Endodermal cell (in vitro differentiated cells): ENCODE measurements around the gene NOP53. TPM values are rescaled to one million over a fixed set of nuclear protein-coding genes. Genes with fewer than 3 reads are reported as not detected.
"Not testable (repeated sequence)": the region's sequence is repeated elsewhere in the genome, so short reads cannot be mapped to it uniquely, and the experiment has no call there.

Experiments used
- DNase-seq: peaks from one replicate; pipeline ENCODE4 v3.0.0-alpha.2; 2017
- H3K27ac ChIP-seq: 2 replicates; pipeline ENCODE4 v1.5.1; 2013; ENCODE audit warnings: mild to moderate bottlenecking, low read depth, low read length, moderate library complexity
- H3K27me3 ChIP-seq: 2 replicates; pipeline ENCODE4 v1.6.1; 2013; ENCODE audit warnings: mild to moderate bottlenecking, low read length, moderate library complexity; ENCODE audit not compliant: insufficient read depth, control insufficient read depth, poor library complexity, severe bottlenecking
- H3K36me3 ChIP-seq: 2 replicates; pipeline ENCODE4 v1.7.0; 2013; ENCODE audit warnings: mild to moderate bottlenecking, low read length, moderate library complexity; ENCODE audit not compliant: control insufficient read depth, insufficient read depth
- H3K4me1 ChIP-seq: one replicate; pipeline ENCODE4 v1.7.0; 2013; ENCODE audit warnings: low read length; ENCODE audit not compliant: control insufficient read depth, insufficient read depth
- H3K4me3 ChIP-seq: 2 replicates; pipeline ENCODE4 v1.5.1; 2013; ENCODE audit warnings: mild to moderate bottlenecking, low read length, moderate library complexity
- H3K9ac ChIP-seq: 2 replicates; pipeline ENCODE4 v1.6.1; 2013; ENCODE audit warnings: mild to moderate bottlenecking, low read length, moderate library complexity; ENCODE audit not compliant: poor library complexity, severe bottlenecking; ENCODE audit errors: extremely low read depth
- H3K9me3 ChIP-seq: 2 replicates; pipeline ENCODE4 v1.6.1; 2013; ENCODE audit warnings: mild to moderate bottlenecking, low read length, moderate library complexity; ENCODE audit not compliant: control insufficient read depth
- H3K27ac Mint-ChIP-seq: 2 replicates; pipeline ENCODE4 v1.8.0; 2020; ENCODE audit warnings: mixed read lengths
- H3K27me3 Mint-ChIP-seq: 2 replicates; pipeline ENCODE4 v1.8.0; 2021; ENCODE audit warnings: mild to moderate bottlenecking, mixed read lengths; ENCODE audit not compliant: insufficient read depth
- H3K36me3 Mint-ChIP-seq: 2 replicates; pipeline ENCODE4 v1.8.0; 2020; ENCODE audit warnings: low read depth, mixed read lengths
- H3K4me1 Mint-ChIP-seq: 2 replicates; pipeline ENCODE4 v1.8.0; 2020; ENCODE audit warnings: mixed read lengths
- H3K4me3 Mint-ChIP-seq: 2 replicates; pipeline ENCODE4 v1.8.0; 2020; ENCODE audit warnings: mild to moderate bottlenecking, moderate library complexity, mixed read lengths
- H3K9me3 Mint-ChIP-seq: 2 replicates; pipeline ENCODE4 v1.8.0; 2020; ENCODE audit warnings: mild to moderate bottlenecking, mixed read lengths
- WGBS, 2 experiments: methylation state at CpG; one replicate each; pipeline versions ENCODE4 v1.1.5 to v1.1.7; 2013; ENCODE audit warnings: missing lambda C conversion rate in 2 of 2, mixed read lengths in 1 of 2; ENCODE audit not compliant: insufficient coverage in 1 of 2, insufficient read length in 1 of 2; 5-methylcytosine and 5-hydroxymethylcytosine counted together
- total RNA-seq, 2 donors: library from RNA; stranded (reverse); fragmentation: NEBNext Ultra II Directional in 1 of 2; extraction: Animal tissue kit (Norgen Biotek cat#: 25700) in 1 of 2; gene quantifications; 2 replicates in 1 of 2; 3 replicates in 1 of 2; pipeline ENCODE4 v1.2.1, GENCODE V29; 2021
- TF ChIP-seq, protein P1 (sequence below): fragments of 200-600 bp; sonication (generic); conservative IDR thresholded peaks from 2 replicates; pipeline ENCODE4 v1.5.0; 2021; ENCODE audit warnings: antibody characterized with exemption, mild to moderate bottlenecking

NOP53 gene
- total RNA-seq, 2 donors from 2014 or later = 190 to 258 TPM

DNA sequence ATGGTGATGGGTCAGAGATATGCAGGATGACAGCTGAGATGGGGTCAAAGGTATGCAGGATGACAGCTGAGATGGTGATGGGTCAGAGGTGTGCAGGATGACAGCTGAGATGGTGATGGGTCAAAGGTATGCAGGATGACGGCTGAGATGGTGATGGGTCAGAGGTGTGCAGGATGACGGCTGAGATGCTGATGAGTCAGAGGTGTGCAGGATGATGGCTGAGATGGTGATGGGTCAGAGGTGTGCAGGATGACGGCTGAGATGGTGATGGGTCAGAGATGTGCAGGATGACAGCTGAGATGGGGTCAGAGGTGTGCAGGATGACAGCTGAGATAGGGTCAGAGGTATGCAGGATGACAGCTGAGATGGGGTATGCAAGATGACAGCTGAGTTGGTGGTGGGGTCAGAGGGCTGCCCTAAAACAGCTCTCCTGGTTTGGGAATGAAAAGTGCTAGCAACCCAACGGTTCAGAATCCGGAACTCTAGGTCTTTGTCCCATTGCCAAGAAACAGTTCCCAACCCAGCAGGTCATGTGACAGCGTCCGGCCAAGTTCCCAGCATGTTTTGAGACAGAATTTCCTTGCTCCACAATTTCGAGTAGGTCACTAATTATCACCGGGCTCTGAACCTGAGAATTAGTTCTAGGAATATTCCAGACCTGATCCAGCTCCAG lies 36.4 kb downstream of the NOP53 start:
- Histone ChIP-seq H3K4me1 (no peaks in the 10 kb centered on the region), H3K9ac (no peak overlapping the region), H3K27ac (no peak overlapping the region), H3K36me3 (peaks cover 51% of the 10 kb centered on the region), H3K9me3 (no peaks in the 10 kb centered on the region), H3K27me3 (no peaks in the 10 kb centered on the region), H3K4me3 (no peak overlapping the region)
- TF ChIP-seq, protein P1, sequence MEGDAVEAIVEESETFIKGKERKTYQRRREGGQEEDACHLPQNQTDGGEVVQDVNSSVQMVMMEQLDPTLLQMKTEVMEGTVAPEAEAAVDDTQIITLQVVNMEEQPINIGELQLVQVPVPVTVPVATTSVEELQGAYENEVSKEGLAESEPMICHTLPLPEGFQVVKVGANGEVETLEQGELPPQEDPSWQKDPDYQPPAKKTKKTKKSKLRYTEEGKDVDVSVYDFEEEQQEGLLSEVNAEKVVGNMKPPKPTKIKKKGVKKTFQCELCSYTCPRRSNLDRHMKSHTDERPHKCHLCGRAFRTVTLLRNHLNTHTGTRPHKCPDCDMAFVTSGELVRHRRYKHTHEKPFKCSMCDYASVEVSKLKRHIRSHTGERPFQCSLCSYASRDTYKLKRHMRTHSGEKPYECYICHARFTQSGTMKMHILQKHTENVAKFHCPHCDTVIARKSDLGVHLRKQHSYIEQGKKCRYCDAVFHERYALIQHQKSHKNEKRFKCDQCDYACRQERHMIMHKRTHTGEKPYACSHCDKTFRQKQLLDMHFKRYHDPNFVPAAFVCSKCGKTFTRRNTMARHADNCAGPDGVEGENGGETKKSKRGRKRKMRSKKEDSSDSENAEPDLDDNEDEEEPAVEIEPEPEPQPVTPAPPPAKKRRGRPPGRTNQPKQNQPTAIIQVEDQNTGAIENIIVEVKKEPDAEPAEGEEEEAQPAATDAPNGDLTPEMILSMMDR = no peak
- DNase-seq = no peak
- Mint-ChIP-seq H3K36me3 (peaks cover 52% of the 10 kb centered on the region), H3K4me3 (no peak overlapping the region), H3K9me3 (no peaks in the 10 kb centered on the region), H3K27me3 (no peaks in the 10 kb centered on the region), H3K27ac (no peak overlapping the region), H3K4me1 (peaks cover 16% of the 10 kb centered on the region)
- WGBS, 2 experiments = 90 to 93% methylated on average over 9 of the region's 9 CpGs

DNA sequence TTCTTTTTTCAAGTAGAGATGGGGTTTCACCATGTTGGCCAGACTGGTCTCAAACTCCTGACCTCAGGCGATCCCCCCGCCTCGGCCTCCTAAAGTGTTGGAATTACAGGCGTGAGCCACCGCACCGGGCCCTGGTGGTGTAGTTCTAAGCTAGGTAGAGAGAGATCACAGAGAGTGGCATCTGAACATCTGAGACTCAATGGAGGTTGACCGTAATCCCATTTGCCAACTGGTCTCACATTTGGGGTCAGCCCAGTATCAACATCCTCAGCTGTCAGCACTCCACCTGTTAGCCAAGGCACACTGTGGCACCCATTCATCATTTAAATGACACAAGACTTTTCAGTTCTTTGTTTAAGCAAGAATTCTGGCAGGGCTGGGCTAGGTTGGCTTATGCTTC lies 41.2 kb downstream of the NOP53 start:
- Mint-ChIP-seq H3K27me3 (no peaks in the 10 kb centered on the region), H3K27ac (no peak overlapping the region), H3K4me1 (peaks cover 2% of the 10 kb centered on the region), H3K36me3 (peaks cover 40% of the 10 kb centered on the region), H3K9me3 (no peaks in the 10 kb centered on the region), H3K4me3 (no peak overlapping the region)
- Histone ChIP-seq H3K9me3 (no peaks in the 10 kb centered on the region), H3K27me3 (no peaks in the 10 kb centered on the region), H3K4me1 (no peaks in the 10 kb centered on the region), H3K4me3 (no peak overlapping the region), H3K36me3 (peaks cover 37% of the 10 kb centered on the region), H3K9ac (no peak overlapping the region), H3K27ac (no peak overlapping the region)
- no peak for DNase-seq
- WGBS, 2 experiments = 96% methylated on average over 7 of the region's 7 CpGs
- TF ChIP-seq, protein P1 = no peak

DNA sequence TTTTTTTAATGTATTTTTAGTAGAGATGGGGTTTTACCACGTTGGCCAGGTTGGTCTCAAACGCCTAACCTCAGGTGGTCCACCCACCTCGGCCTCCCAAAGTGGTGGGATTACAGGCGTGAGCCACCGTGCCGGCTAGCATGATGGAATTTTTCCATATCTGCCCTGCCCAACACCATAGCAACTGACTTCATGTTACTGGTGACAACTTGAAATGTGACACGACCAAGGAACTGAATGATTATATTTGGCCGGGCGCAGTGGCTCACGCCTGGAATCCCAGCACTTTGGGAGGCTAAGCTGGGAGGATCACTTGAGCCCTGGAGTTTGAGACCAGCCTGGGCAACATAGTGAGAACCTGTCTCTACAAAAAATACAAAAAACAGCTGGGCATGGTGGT lies 42.0 kb downstream of the NOP53 start:
- not testable (repeated sequence) for H3K9me3 ChIP-seq, H3K4me1 Mint-ChIP-seq, H3K9ac ChIP-seq, H3K9me3 Mint-ChIP-seq, H3K27me3 Mint-ChIP-seq, DNase-seq, H3K4me3 ChIP-seq, H3K27ac ChIP-seq, H3K4me1 ChIP-seq, H3K27ac Mint-ChIP-seq, H3K4me3 Mint-ChIP-seq, H3K27me3 ChIP-seq
- H3K36me3 ChIP-seq = peaks cover 29% of the 10 kb centered on the region
- 92 to 94% methylated on average over 9 to 10 of the region's 10 CpGs for WGBS, 2 experiments
- H3K36me3 Mint-ChIP-seq = peaks cover 33% of the 10 kb centered on the region

DNA sequence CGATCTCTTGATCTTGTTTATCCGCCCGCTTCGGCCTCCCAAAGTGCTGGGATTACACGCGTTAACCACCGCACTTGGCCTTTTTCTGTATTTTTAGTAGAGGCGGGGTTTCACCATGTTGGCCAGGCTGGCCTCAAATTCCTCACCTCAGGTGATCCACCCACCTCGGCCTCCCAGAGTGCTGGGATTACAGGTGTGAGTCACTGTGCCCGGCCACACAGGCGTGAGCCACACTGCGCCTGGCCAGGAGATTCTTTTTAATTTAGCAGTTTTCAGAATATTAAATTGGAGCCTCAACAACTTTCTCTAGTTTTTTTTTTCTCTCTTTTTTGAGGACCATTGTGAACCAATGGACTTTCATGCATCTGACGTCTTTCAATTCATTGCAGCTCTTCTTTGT lies 44.5 kb downstream of the NOP53 start:
- H3K4me3 Mint-ChIP-seq = peak overlapping the region; percentile 30
- H3K27ac ChIP-seq, H3K4me3 ChIP-seq, H3K27me3 Mint-ChIP-seq, H3K27me3 ChIP-seq, H3K9me3 Mint-ChIP-seq, H3K9me3 ChIP-seq, H3K4me1 Mint-ChIP-seq, H3K4me1 ChIP-seq: not testable (repeated sequence)
- peaks cover 11% of the 10 kb centered on the region for H3K36me3 Mint-ChIP-seq
- DNase-seq = peak; percentile 71
- H3K27ac Mint-ChIP-seq = peak overlapping the region; percentile 92
- H3K9ac ChIP-seq = peak overlapping the region; percentile 26
- peaks cover 11% of the 10 kb centered on the region for H3K36me3 ChIP-seq
- WGBS, 2 experiments = 80 to 83% methylated on average over 13 of the region's 13 CpGs
